GM18873 (cell line): ENCODE results near the gene IL1F10.

Source experiments
- ATAC-seq: cut with Tn5 transposase; IDR thresholded peaks from one replicate; pipeline ENCODE4 v1.9.1; 2021; ENCODE audit warnings: mild to moderate bottlenecking, moderate library complexity, moderate number of reproducible peaks; ENCODE audit not compliant: unreplicated experiment, low FRiP score

IL1F10 gene

DNA sequence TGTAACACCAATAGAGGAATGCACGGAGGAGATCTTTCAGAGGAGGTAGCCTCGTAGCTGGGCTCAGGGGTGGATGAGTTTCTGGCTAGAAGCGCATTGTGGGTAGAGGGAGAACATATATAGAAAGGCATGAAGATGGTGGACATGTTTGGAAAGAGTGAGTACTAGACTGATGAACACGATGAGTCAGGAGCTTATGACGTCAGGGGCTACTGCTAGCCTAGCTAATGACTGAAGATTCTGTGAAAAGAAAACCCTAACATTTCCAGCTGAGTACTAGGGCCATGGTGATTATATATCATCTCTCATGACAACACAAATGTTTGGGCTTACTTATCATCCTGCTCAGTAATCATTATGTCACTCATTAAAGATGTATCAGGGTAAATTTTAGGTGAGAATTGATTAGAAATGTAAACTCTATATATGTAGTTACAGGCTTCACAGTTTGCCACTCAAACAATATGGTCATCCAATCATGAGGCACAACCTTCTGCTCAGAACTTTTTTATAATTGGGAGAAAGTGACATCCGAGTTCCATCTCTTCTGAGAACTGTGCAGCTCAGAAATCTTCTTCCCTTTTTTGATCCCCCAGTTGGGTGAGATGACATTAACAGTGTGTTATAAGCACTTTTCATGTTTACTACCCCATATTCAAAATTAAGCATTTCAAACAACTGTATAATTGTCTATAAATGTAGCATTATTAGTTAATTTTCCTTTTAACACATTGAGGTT, 37.4 kb downstream of the IL1F10 start:
- ATAC-seq: no peak

DNA sequence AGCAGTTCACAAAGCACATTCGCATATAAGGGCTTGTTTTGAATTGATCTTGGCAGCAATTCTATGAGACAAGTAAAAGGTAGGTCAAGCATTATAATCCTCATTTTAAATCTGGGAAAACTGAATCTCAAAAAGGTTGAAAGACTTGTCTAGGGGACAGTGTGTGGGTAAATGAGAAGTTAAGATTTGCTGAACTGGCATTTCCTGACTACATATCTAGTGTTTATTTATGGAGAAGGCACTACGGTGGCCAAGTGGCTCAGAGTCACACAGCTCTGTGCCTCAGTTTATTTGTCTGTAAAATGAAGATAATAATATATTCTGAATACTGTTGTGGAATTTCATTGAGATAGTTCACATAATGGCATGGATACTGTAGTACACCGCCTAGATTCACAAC, 43.4 kb downstream of the IL1F10 start:
- ATAC-seq: no peak

DNA sequence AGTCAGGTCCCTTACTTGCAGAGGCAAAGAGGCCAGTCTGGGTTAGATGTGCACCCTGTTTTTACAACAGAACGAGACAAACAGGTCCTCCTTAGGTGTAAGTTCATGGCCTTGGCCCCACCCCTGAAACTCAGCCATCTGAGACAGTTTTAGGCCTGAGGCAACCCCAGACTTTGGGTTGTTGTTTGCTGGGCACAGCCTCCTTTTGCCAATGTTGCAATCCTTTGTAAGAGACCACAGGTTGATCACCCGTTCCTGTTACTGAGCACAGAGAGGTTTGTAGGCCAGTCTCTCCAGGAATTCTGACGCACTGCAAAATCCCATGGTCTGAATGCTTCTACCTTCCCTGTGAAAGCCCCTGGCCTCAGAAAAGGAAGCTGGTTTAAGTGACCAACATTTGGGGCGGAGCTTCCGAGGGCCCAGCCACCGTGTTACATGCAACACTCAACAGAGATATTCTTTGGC, 44.1 kb downstream of the IL1F10 start:
- no peak for ATAC-seq

DNA sequence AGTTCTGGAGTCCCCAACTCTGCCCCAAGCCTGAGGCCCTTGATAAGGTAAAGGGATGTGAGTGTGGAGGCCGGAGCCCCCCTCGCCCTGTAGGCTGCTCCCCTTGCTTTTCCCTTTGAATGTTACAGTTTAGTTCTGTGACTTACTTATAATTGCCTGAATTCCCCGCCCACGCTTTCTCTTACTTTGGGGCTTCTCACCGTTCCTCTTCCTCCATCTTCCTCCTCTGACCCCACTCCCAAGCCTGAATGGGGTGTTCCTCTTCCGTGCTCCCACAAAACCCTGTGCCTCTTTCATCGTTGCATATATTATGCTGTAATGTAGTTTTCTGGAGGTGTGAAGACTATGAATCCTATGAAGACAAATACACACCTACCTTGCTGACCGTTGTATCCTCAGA, 44.7 kb downstream of the IL1F10 start:
- ATAC-seq: no peak

DNA sequence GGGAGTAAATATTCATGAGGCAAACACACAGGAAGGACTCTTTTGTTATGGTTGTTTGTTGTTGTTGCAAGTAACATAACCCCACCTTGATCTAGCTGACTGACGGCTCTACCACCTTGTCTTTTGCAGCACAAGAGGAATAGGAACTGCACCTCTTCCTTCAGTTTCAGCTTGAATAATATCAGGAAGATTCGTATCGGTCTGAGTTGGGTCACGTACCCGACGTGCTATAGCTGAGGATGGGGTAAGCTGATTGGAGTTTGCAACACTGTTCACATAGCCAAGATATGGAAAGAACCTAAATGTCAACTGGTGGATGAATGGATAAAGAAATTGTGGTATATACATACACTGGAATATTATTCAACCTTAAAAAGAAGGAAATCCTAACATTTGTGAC, 45.1 kb downstream of the IL1F10 start:
- no peak for ATAC-seq

DNA sequence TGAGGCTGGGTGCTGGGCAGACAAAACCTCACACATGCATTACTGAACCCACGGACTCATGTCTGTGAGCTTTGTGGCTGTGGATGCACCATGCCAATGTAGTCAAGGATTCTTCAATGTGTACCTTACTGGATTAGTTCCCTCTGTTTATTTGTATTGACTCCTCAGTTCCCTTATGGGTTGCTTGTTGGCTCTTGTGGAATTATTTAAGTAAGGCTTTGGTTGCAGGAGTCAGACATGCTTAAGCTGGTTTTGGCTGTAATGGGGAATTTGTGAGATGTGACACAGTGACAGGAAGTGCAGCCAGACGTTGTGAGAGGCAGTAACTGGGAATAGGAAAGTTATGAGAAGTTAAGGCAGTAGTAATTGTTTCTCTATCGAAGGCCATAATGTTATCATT, 46.0 kb downstream of the IL1F10 start:
- ATAC-seq: no peak

DNA sequence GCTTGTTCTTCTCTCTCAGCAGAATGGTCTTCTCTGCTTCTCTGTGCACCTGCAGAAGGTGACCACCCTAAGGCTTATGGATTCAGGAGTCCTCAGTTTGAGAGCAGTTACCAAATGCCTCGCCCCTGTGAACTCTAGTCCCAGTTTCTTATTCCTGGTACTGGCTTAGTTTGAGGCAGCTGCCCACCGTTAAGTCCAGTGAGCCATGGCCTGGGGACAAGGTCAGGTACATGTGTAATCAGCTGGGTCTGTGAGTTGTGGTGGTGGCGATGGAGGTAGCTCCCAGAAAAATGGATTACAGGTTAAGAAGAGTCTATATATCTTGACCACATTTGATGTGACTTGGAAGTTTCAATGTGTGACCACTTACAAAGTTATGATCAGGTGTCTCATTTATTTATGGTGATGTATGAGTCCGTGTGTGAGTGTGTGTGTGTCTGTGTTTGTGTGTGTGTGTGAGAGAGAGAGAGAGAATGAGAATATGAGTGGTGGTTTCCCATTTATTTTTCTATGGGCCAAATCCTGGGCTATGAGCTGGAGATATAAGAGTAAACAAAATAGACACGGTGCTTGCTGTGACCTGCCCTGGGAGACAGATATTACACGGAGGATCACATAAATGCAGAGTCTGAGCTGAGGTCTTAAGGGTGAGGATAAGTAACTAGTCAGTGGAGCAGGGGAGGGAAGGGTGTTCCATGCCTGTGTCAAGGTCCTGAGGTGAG, 46.6 kb downstream of the IL1F10 start:
- ATAC-seq: no peak

DNA sequence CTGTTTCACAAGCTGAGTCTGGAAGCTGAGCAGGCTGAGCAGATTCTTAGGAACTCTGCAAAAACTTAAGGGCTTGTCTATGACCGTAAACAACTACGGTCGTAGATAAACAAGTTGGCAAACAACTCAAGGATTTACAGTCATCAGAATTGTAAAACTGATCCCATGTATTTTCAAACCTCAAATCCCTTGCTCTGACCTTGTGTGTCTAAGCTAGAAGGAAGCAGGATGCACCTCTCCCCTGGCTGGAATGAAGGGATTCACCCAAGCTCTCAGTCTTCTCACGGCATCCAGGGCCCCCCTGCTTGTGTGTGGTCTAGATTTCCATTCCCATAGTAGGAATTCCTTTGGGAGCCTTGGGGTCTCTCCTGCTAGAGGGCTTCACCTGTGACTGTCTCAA, 47.2 kb downstream of the IL1F10 start:
- no peak for ATAC-seq

DNA sequence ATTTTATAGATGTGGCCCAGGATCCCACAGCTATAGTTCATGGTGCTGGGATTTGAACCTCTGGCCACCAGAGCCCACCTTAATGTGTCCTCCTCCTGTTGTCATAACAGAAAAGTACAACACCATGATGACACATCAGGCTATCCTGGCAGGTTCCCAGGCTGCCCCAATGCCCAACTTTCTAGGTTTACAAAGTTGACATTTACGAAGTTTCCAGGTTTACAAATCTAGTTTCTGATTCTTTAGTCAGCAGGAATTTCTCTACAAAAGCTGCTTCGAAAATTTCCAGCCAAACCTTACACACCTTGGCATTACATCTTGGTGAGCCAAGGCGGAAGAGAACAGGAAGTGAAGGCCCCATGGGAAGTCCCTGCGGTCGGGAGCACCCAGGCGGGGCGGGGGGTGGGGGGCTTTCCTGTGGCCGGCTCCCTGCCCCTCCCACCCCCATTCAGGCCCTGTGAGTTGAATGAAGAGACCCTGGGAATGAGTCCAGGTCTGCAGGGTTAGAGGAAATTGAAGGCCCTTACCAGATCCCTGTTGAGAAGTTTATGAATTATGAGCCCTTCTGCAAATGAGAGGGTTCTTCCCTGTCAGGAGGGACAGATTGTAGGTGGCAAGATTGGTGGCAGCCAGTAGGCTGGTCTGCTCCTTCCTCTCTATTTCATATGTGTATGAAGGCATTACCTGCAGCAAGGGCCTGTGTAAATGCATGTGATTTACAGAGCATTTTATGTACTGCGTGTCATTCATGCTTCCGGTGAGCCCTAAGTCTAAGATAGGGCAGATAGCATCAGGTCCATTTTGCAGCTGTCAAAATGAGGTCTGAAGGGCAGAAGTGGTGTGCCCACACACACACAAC, 48.6 kb downstream of the IL1F10 start:
- no peak for ATAC-seq

DNA sequence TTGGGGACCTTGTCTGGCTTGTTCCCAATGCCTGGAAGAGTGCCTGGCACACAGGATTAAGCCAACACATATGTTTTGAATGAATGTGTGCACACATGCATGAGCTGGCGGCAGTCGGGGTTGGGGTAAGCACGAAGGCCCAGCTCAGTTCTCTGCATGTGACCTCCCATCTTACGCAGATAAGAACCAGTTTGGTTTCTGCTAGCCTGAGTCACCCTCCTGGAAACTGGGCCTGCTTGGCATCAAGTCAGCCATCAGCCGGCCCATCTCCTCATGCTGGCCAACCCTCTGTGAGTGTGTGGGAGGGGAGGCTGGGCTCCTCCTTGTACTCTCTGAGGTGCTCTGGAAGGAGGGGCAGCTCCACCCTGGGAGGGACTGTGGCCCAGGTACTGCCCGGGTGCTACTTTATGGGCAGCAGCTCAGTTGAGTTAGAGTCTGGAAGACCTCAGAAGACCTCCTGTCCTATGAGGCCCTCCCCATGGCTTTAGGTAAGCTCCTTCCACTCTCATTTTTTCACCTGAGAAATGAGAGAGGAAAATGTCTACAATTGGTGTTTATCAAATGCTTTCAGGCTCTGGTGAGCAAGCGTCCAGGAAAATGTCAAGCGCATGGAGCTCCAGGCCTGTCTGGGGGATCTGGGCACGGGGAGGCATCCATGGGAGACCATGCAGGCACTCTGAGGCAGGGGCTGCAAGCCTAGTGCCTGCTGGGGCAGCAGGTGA, 49.9 kb downstream of the IL1F10 start:
- ATAC-seq: no peak

DNA sequence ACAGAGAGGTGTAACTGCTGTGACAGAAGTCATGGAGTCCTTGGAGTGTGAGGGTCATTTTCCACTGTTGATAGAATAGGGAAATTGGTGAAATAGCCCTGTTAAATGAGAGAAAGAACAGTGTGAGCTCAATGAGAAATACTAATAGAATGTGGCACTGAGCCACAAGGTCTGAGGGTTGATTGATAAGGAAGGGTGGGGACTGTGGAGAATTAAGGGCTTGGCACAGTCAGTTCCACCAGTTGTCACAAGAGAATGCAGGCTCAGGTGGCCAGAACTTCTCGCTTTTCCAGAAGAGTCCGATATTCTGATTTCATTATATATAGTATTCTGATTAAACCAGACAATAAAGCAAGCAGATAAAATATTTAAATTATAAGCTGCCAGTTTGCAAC, 50.5 kb downstream of the IL1F10 start:
- no peak for ATAC-seq

DNA sequence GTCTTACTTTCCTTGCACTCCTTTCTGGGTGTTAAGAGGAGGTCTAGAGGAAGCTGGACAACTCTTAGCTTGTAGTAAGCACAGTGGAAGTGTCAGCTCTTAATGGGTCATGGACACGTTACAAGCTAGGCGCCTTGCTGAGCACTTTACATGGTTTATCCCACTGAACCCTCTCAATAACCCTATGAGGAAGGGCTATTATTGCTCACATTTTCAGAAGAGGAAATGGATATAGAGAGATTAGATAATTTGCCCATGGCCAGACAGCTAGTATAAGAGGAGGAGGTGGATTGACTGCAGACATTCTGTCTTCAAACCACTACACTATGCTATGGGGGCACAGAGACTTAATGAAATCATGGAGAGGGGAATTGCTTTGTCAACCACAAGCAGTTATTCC, 51.3 kb downstream of the IL1F10 start:
- ATAC-seq: no peak

DNA sequence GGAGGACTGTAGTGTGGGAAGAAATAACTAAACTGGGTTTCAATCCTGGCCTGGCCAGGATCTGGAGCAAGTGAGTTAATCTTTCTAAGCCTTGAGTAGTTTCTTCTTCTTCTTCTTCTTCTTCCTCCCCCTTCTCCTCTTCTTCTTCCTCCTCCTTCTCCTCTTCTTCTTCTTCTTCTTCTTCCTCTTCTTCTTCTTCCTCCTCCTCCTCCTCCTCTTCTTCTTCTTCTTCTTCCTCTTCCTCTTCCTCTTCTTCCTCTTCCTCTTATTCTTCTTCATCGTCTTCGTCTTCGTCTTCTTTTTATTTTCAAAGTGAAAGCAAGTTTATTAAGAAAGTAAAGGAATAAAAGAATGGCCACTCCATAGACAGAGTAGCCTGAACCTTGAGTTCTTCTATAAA, 53.1 kb downstream of the IL1F10 start:
- no peak for ATAC-seq

DNA sequence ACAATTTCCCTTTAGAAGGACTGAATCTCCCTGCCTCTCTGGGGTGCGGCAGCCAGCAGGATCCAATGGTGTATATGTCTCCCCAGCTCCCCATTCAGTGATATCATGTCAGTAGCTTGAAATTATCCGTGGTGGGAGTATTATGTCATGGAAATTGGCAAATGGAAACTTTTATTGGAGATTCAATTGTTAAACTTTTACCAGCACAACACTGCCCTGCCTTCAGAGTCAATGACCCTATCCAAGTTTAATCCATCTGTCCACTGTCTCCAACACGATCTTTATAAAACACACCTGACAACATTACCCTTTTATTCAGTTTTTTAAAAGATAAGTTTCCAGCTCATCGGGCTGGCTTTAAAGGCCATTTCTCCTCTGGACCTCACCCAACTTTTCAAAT, 54.6 kb downstream of the IL1F10 start:
- no peak for ATAC-seq

DNA sequence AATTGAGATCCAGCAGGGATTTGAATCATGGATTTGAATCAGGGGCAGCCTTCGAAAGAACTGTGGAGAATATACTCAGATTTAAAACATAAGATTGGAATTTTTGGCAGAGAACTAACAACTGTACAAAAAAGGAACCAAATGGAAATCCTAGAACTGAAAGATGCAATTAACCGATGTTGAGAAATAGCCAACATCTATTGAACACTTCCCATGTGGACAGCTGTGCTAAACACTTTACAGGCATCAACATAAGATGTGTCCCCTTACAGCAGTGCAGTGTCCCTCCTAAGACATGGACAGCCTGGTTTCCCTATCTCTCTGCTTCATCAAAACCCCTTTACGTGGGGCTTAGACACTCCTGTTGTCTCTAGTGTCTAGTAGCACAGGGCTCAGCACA, 56.0 kb downstream of the IL1F10 start:
- no peak for ATAC-seq

DNA sequence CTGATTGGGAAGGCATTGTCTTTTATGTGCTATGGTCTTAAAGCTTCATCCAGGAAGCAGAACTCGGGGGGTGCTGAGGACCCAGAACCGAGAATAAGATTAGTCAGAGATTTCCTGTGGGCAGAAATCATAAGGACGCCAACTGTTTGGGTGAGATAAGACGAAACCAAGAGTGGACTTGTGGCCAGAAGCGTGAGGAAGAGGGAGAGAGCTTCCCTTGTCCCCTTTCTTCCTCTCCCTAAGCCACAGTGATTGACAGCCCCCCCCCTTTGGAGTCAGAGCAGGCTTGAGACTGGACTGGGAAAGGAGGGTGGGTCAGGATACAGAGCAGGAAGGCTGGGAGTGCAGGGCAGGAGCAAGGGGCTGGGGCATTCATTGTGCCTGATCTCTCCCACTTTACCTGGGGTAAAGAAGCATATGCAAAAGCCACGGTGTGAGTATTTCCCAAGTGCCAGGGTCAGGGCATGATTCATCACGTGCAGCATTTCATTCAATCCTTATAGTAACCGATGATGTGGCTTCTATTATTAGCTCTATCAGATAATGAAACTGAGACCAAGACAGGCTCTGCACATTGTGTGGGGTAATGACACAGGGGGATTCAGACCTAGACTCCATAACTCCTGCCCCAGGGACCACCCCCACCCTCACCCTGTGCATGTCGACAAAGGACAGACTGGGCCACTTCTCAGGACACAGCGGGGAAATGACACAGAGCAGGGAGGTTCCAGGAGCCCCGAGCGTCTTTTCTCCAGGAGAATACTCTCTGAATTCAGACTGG, 56.6 kb downstream of the IL1F10 start:
- no peak for ATAC-seq
